ENCODE measurements around the gene BMS1.

The BMS1 gene

GRCh38 chr10:42875798-42876341 lies 93.3 kb downstream of the BMS1 start:
- Histone ChIP-seq H3K27me3 (peaks cover 0 to 58% of the 10 kb centered on the region in 2 donors), H3K4me3 (no peak overlapping the region), H3K4me1 (no peaks in the 10 kb centered on the region), H3K9me3 (peaks cover 0 to 8% (median 0%) of the 10 kb centered on the region in 3 donors), H3K27ac (no peak overlapping the region), H3K36me3 (no peaks in the 10 kb centered on the region)
- intact Hi-C loops (cut with DNase I; ENCODE audit: low total_unique reads), result no loop called here
- DNase-seq, result no peak
- TF ChIP-seq CTCF (IDR thresholded peaks at IDR 0.05), result no peak

- intact Hi-C loops (cut with DNase I; ENCODE audit: low total_unique reads), result no loop called here
- peaks cover 0 to 8% (median 0%) of the 10 kb centered on the region in 3 donors for H3K9me3 ChIP-seq
- H3K27me3 ChIP-seq, result peaks cover 0 to 55% of the 10 kb centered on the region in 2 donors
- no peaks in the 10 kb centered on the region for H3K36me3 ChIP-seq
- H3K4me1 ChIP-seq, result no peaks in the 10 kb centered on the region
- H3K4me3 ChIP-seq, result no peak overlapping the region
- no peak for TF ChIP-seq CTCF (IDR thresholded peaks at IDR 0.05)
- no peak for DNase-seq
- H3K27ac ChIP-seq, result no peak overlapping the region
These were observed 93.9 kb downstream of the BMS1 start for GRCh38 chr10:42876476-42876875.

GRCh38 chr10:42876945-42877344 lies 94.3 kb downstream of the BMS1 start:
- H3K27me3 ChIP-seq, result peaks cover 0 to 55% of the 10 kb centered on the region in 2 donors
- intact Hi-C loops (cut with DNase I; ENCODE audit: low total_unique reads), result no loop called here

GRCh38 chr10:42877496-42878030 lies 95.0 kb downstream of the BMS1 start:
- intact Hi-C loops (cut with DNase I; ENCODE audit: low total_unique reads), result no loop called here
- peaks cover 0 to 17% (median 6%) of the 10 kb centered on the region in 3 donors for H3K9me3 ChIP-seq
- H3K36me3 ChIP-seq, result no peaks in the 10 kb centered on the region
- H3K27me3 ChIP-seq, result peaks cover 0 to 55% of the 10 kb centered on the region in 2 donors
- H3K4me1 ChIP-seq, result no peaks in the 10 kb centered on the region
- TF ChIP-seq CTCF (IDR thresholded peaks at IDR 0.05), result no peak
- H3K4me3 ChIP-seq, result no peak overlapping the region
- no peak overlapping the region for H3K27ac ChIP-seq
- no peak for DNase-seq

More at GRCh38 chr10:42876945-42877344, 94.3 kb downstream of the BMS1 start:
- H3K27ac ChIP-seq, result no peak overlapping the region
- no peaks in the 10 kb centered on the region for H3K36me3 ChIP-seq
- no peak for DNase-seq
- no peaks in the 10 kb centered on the region for H3K4me1 ChIP-seq
- TF ChIP-seq CTCF (IDR thresholded peaks at IDR 0.05), result no peak
- no peak overlapping the region for H3K4me3 ChIP-seq
- H3K9me3 ChIP-seq, result peaks cover 0 to 10% (median 0%) of the 10 kb centered on the region in 3 donors

GRCh38 chr10:42878134-42878820 lies 95.7 kb downstream of the BMS1 start:
- DNase-seq, result no peak
- H3K4me3 ChIP-seq, result no peak overlapping the region
- no peaks in the 10 kb centered on the region for H3K4me1 ChIP-seq
- no peaks in the 10 kb centered on the region for H3K36me3 ChIP-seq
- peaks cover 0 to 51% of the 10 kb centered on the region in 2 donors for H3K27me3 ChIP-seq
- no peak overlapping the region for H3K27ac ChIP-seq
- peaks cover 0 to 22% (median 8%) of the 10 kb centered on the region in 3 donors for H3K9me3 ChIP-seq
- intact Hi-C loops (cut with DNase I; ENCODE audit: low total_unique reads), result no loop called here
- no peak for TF ChIP-seq CTCF (IDR thresholded peaks at IDR 0.05)

Data from tibial artery (tissue), 4 donors.